ENCODE measurements around the gene GPLD1.
"Not testable (repeated sequence)": the region's sequence is repeated elsewhere in the genome, so short reads cannot be mapped to it uniquely, and the experiment has no call there.

The GPLD1 gene

DNA sequence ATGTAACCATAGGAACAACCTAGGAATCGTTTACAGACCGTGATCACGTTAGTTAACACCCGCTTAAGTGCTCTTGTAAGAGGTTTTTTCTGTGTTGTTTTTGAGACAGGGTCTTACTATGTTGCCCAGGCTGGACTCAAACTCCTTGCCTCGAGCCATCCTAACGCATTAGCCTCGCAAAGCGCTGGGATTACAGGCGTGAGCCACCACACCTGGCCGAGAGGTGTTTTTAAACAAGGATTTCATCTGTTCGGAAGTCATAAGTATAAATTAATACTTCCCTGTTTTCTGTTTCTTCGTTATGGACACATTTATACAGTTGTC lies 85.9 kb downstream of the GPLD1 start:
- peak overlapping the region; percentile 53 for H3K27ac ChIP-seq
- H3K36me3 ChIP-seq, result peaks cover 11% of the 10 kb centered on the region
- TF ChIP-seq, protein P1, sequence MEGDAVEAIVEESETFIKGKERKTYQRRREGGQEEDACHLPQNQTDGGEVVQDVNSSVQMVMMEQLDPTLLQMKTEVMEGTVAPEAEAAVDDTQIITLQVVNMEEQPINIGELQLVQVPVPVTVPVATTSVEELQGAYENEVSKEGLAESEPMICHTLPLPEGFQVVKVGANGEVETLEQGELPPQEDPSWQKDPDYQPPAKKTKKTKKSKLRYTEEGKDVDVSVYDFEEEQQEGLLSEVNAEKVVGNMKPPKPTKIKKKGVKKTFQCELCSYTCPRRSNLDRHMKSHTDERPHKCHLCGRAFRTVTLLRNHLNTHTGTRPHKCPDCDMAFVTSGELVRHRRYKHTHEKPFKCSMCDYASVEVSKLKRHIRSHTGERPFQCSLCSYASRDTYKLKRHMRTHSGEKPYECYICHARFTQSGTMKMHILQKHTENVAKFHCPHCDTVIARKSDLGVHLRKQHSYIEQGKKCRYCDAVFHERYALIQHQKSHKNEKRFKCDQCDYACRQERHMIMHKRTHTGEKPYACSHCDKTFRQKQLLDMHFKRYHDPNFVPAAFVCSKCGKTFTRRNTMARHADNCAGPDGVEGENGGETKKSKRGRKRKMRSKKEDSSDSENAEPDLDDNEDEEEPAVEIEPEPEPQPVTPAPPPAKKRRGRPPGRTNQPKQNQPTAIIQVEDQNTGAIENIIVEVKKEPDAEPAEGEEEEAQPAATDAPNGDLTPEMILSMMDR (IDR thresholded peaks at IDR 0.05), result no peak
- peak overlapping the region; percentile 70 to 85 for H3K4me3 ChIP-seq (ENCODE audit: low read depth in 1 of 2, low read length in 1 of 2)
- H3K27me3 ChIP-seq, result peaks cover 37% of the 10 kb centered on the region
- H3K4me1 ChIP-seq (ENCODE audit: control insufficient read depth in 1 of 2, insufficient read depth in 1 of 2, low read depth in 1 of 2, low read length in 1 of 2), result peaks cover 9 to 16% of the 10 kb centered on the region in 2 experiments
- H3K9me3 ChIP-seq, result no peaks in the 10 kb centered on the region

DNA sequence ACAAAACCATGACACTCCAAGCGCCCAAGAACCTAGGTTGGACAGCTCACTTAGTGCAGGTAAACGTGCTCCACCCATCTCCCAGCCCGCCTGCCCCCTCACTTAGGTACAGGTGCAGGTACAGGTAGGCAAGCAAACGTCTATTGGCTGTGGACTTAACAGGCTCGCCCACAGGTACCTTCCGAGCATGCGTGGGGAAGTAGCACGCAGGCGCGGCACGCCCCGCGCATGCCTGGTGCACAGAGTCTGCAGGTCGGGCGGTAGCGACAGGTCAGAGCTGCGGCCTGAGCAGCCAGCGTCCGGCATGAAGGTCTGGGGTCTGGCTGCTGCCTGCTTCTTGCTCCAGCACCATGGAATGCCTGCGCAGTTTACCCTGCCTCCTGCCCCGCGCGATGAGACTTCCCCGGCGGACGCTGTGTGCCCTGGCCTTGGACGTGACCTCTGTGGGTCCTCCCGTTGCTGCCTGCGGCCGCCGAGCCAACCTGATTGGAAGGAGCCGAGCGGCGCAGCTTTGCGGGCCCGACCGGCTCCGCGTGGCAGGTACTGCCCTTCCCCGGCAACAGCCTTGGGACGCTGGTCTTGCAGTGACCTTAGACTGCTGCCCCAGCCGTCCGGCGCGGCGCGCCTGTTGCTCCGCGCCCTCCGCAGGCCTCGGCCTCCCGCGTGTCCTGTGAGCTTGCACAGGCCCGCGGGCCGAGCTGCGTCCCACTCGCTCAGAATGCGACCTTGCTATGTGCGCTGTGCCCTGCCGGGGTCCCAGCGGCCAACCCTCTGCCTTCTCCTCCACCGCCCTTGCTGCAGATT lies 86.5 kb downstream of the GPLD1 start, which contains the start of gene MRS2:
Gene MRS2 (plus strand): TSS at position 240 of the 804 bp plus-strand sequence. CDS start 111 bp downstream, at position 351.
- Histone ChIP-seq H3K27ac (peak within 1 kb of the TSS; percentile 53), H3K9me3 (no peaks in the 10 kb centered on the region)

DNA sequence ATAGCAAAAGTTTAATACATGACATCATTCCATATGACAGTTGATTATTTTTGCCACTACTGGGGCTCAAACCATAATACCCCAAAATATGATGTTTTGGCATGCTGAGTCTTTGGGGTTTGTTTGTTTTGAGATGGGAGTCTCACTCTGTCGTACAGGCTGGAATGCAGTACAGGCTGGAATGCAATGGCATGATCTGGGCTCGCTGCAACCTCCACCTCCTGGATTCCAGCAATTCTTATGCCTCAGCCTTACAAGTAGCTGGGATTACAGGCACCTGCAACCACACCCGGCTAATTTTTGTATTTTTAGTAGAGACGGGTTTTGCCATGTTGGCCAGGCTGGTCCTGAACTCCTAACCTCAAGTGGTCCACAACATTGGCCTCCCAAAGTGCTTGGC lies 87.9 kb downstream of the GPLD1 start:
- no peak overlapping the region for H3K27ac ChIP-seq
- H3K36me3 ChIP-seq, result no peaks in the 10 kb centered on the region
- TF ChIP-seq, protein P1 (IDR thresholded peaks at IDR 0.05), result no peak
- H3K4me1 ChIP-seq (ENCODE audit: control insufficient read depth in 1 of 2, insufficient read depth in 1 of 2, low read depth in 1 of 2, low read length in 1 of 2), result peaks cover 9 to 16% of the 10 kb centered on the region in 2 experiments
- H3K4me3 ChIP-seq (ENCODE audit: low read depth in 1 of 2, low read length in 1 of 2), result no peak overlapping the region
- no peaks in the 10 kb centered on the region for H3K9me3 ChIP-seq
- H3K27me3 ChIP-seq, result peaks cover 39% of the 10 kb centered on the region

More for the DNA sequence above, 86.5 kb downstream of the GPLD1 start, which contains the start of gene MRS2:
- Histone ChIP-seq H3K4me1 (ENCODE audit: control insufficient read depth in 1 of 2, insufficient read depth in 1 of 2, low read depth in 1 of 2, low read length in 1 of 2) (peaks cover 9 to 16% of the 10 kb centered on the region in 2 experiments), H3K27me3 (peaks cover 39% of the 10 kb centered on the region), H3K36me3 (peaks cover 8% of the 10 kb centered on the region), H3K4me3 (ENCODE audit: low read depth in 1 of 2, low read length in 1 of 2) (peak within 1 kb of the TSS; percentile 70 to 85)
- TF ChIP-seq, protein P1 (IDR thresholded peaks at IDR 0.05), result no peak

DNA sequence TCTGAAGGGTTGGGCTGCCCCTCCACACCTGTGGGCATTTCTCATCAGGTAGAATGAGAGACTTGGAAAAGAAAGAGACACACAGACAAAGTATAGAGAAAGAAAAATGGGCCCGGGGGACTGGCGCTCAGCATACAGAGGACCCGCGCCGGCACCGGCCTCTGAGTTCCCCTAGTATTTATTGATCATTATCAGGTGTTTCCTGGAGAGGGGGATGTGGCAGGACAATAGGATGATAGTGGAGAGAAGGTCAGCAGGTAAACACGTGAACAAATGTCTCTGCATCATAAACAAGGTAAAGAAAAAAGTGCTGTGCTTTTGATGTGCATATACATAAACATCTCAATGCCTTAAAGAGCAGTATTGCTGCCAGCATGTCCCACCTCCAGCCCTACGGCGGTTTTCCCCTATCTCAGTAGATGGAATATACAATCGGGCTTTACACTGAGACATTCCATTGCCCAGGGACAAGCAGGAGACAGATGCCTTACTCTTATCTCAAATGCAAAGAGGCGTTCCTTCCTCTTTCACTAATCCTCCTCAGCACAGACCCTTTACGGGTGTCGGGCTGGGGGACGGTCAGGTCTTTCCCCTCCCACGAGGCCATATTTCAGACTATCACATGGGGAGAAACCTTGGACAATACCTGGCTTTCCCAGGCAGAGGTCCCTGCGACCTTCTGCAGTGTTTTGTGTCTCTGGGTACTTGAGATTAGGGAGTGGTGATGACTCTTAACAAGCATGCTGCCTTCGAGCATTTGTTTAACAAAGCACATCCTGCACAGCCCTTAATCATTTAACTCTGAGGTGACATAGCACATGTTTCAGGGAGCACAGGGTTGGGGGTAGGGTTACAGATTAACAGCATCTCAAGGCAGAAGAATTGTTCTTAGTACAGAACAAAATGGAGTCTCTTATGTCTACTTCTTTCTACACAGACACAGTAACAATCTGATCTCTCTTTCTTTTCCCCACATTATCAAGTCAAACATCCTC lies 89.0 kb downstream of the GPLD1 start:
- not testable (repeated sequence) for H3K27ac ChIP-seq; H3K36me3 ChIP-seq; H3K4me3 ChIP-seq (ENCODE audit: low read depth in 1 of 2, low read length in 1 of 2)

DNA sequence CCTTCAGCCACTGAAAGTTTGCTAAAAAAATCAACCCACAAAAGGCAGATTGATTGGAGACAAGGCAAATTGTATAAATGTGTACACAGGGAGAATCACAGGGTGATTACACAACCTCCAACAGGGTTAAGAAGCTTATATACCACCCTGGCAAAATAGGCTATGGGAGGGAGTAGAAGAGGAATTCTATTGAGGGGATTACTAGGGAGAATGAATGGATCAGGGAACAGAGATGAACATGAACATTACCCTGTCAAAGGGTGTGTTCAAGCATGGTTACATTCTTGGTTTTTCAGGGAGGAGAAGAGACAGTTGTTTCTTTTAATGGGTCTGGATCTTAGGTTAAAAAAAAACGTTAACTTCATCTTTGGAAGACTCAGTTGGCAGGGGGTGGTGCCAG lies 91.7 kb downstream of the GPLD1 start:
- TF ChIP-seq, protein P1 (IDR thresholded peaks at IDR 0.05), result no peak
- Histone ChIP-seq H3K4me1 (ENCODE audit: control insufficient read depth in 1 of 2, insufficient read depth in 1 of 2, low read depth in 1 of 2, low read length in 1 of 2) (peaks cover 2 to 4% of the 10 kb centered on the region in 2 experiments), H3K27me3 (peaks cover 39% of the 10 kb centered on the region), H3K36me3 (no peaks in the 10 kb centered on the region), H3K27ac (no peak overlapping the region), H3K9me3 (no peaks in the 10 kb centered on the region), H3K4me3 (ENCODE audit: low read depth in 1 of 2, low read length in 1 of 2) (no peak overlapping the region)

More for the DNA sequence above, 89.0 kb downstream of the GPLD1 start:
- Histone ChIP-seq H3K27me3 (peaks cover 39% of the 10 kb centered on the region), H3K4me1 (ENCODE audit: control insufficient read depth in 1 of 2, insufficient read depth in 1 of 2, low read depth in 1 of 2, low read length in 1 of 2) (peaks cover 9 to 16% of the 10 kb centered on the region in 2 experiments)
- not testable (repeated sequence) for H3K9me3 ChIP-seq
